HEK293 (cell line): ENCODE data around the gene CACHD1.

ENCODE experiments used
- GLI4 ChIP-seq: fragments of 450-650 bp; formaldehyde crosslinking; IDR thresholded peaks from 2 replicates; pipeline ENCODE4 v1.5.1; 2016; ENCODE audit warnings: missing biosample characterization, missing genetic modification characterization
- HOXC10 ChIP-seq: sonication (generic); formaldehyde crosslinking; IDR thresholded peaks from 2 replicates; pipeline ENCODE4 v1.8.1; 2023; ENCODE audit warnings: mild to moderate bottlenecking, missing genetic modification reagents
- KLF17 ChIP-seq: fragments of 450-650 bp; formaldehyde crosslinking; IDR thresholded peaks from 2 replicates; pipeline ENCODE4 v1.5.1; 2016; ENCODE audit warnings: missing biosample characterization, missing genetic modification characterization
- OVOL3 ChIP-seq: fragments of 450-650 bp; formaldehyde crosslinking; IDR thresholded peaks from 2 replicates; pipeline ENCODE4 v1.5.1; 2016; ENCODE audit warnings: missing biosample characterization, missing genetic modification characterization
- REST ChIP-seq: fragments of 450-650 bp; formaldehyde crosslinking; IDR thresholded peaks from 2 replicates; pipeline ENCODE4 v1.5.1; 2016; ENCODE audit warnings: missing biosample characterization, missing genetic modification characterization
- SCRT2 ChIP-seq: fragments of 450-650 bp; formaldehyde crosslinking; IDR thresholded peaks from 2 replicates; pipeline ENCODE4 v1.5.1; 2016; ENCODE audit warnings: missing biosample characterization, missing genetic modification characterization
- WT1 ChIP-seq: fragments of 450-650 bp; formaldehyde crosslinking; IDR thresholded peaks from 2 replicates; pipeline ENCODE4 v1.5.1; 2016; ENCODE audit warnings: missing biosample characterization, missing genetic modification characterization
- YY1 ChIP-seq: fragments of 450-650 bp; formaldehyde crosslinking; IDR thresholded peaks from 2 replicates; pipeline ENCODE4 v1.5.1; 2018; ENCODE audit warnings: missing biosample characterization, missing genetic modification characterization
- ZBTB17 ChIP-seq: fragments of 450-650 bp; formaldehyde crosslinking; IDR thresholded peaks from 2 replicates; pipeline ENCODE4 v1.5.1; 2016; ENCODE audit warnings: missing biosample characterization, missing genetic modification characterization
- ZBTB6 ChIP-seq: fragments of 450-650 bp; formaldehyde crosslinking; IDR thresholded peaks from 2 replicates; pipeline ENCODE4 v1.5.1; 2017; ENCODE audit warnings: missing biosample characterization, missing genetic modification characterization
- ZBTB8A ChIP-seq: fragments of 450-650 bp; formaldehyde crosslinking; IDR thresholded peaks from 2 replicates; pipeline ENCODE4 v1.5.1; 2016; ENCODE audit warnings: missing biosample characterization, missing genetic modification characterization
- ZFP37 ChIP-seq: fragments of 450-650 bp; formaldehyde crosslinking; IDR thresholded peaks from 2 replicates; pipeline ENCODE4 v1.5.1; 2016; ENCODE audit warnings: missing biosample characterization, missing genetic modification characterization
- ZNF133 ChIP-seq: fragments of 450-650 bp; formaldehyde crosslinking; IDR thresholded peaks from 2 replicates; pipeline ENCODE4 v1.5.1; 2016; ENCODE audit warnings: missing biosample characterization, missing genetic modification characterization
- ZNF311 ChIP-seq: fragments of 450-650 bp; formaldehyde crosslinking; IDR thresholded peaks from 2 replicates; pipeline ENCODE4 v1.5.1; 2017; ENCODE audit warnings: missing biosample characterization, missing genetic modification characterization, borderline replicate concordance
- ZNF423 ChIP-seq: fragments of 450-650 bp; formaldehyde crosslinking; IDR thresholded peaks from 2 replicates; pipeline ENCODE4 v1.5.1; 2016; ENCODE audit warnings: missing biosample characterization, missing genetic modification characterization
- ZNF514 ChIP-seq: fragments of 450-650 bp; formaldehyde crosslinking; IDR thresholded peaks from 2 replicates; pipeline ENCODE4 v1.5.1; 2016; ENCODE audit warnings: missing biosample characterization, missing genetic modification characterization
- ZNF768 ChIP-seq: fragments of 450-650 bp; formaldehyde crosslinking; IDR thresholded peaks from 2 replicates; pipeline ENCODE4 v1.5.1; 2018; ENCODE audit warnings: missing biosample characterization, mild to moderate bottlenecking, missing genetic modification characterization
- ZNF776 ChIP-seq: fragments of 450-650 bp; formaldehyde crosslinking; IDR thresholded peaks from 2 replicates; pipeline ENCODE4 v1.5.0; 2017; ENCODE audit warnings: missing biosample characterization, missing genetic modification characterization, borderline replicate concordance
- ZNF792 ChIP-seq: fragments of 450-650 bp; formaldehyde crosslinking; IDR thresholded peaks from 2 replicates; pipeline ENCODE4 v1.5.1; 2016; ENCODE audit warnings: missing biosample characterization, missing genetic modification characterization
- TF ChIP-seq, protein P1 (sequence below): fragments of 450-650 bp; formaldehyde crosslinking; IDR thresholded peaks from 2 replicates; pipeline ENCODE4 v1.5.1; 2016; ENCODE audit warnings: missing biosample characterization, missing genetic modification characterization
- TF ChIP-seq, protein P2 (sequence below): fragments of 450-650 bp; formaldehyde crosslinking; IDR thresholded peaks from 2 replicates; pipeline ENCODE4; 2016; ENCODE audit warnings: missing biosample characterization, missing genetic modification characterization
- TF ChIP-seq, protein P3 (sequence below): fragments of 450-650 bp; formaldehyde crosslinking; optimal IDR thresholded peaks from 2 replicates; pipeline ENCODE3; 2016; ENCODE audit warnings: missing biosample characterization, mild to moderate bottlenecking, missing genetic modification characterization
- TF ChIP-seq, protein P4 (sequence below): fragments of 450-650 bp; formaldehyde crosslinking; IDR thresholded peaks from 2 replicates; pipeline ENCODE4 v1.5.1; 2016; ENCODE audit warnings: missing biosample characterization, missing genetic modification characterization, borderline replicate concordance

The CACHD1 gene

DNA sequence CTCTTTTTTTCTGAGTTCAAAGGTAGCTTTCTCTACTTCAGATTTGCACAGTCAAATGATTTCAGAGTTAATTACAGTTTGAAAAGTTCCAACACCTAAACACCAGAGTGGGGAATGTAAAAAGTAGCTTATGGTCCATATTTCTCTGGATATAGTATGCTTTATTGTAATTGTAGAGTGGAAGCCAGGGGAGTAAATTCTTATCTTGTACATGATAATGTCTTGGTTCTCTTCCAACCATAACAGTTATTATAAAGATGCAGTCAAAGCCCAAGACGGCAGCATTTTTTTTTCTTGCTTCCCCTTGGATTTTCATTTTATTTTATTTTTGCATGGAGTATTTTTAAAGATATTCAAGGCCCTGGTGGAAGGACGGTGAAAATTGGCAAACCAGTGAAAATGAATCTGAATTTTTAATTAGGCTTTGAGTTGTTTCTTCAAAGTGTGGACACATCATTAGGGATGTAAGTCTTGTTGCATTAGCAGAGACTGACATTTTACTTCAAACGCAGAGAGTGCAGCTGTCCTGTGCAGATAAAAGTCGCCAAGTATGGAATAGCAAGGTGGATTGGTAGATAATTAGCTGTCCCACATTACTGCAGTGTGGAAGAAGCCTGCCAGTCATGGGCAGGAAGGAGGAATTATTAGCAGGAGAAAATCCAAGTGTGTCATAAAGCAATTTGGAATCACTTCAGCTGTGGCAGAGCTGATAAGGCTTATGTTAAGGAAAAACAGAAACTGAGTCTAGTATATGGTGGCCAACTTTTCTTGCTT is 11.3 kb downstream of the CACHD1 start (continued):
- TF ChIP-seq KLF17 (tag by site-specific recombination), result no peak
- TF ChIP-seq ZNF423 (tag by site-specific recombination), result no peak
- no peak for TF ChIP-seq YY1 (tag by site-specific recombination)
- no peak for TF ChIP-seq SCRT2 (tag by site-specific recombination)
- TF ChIP-seq, protein P1, sequence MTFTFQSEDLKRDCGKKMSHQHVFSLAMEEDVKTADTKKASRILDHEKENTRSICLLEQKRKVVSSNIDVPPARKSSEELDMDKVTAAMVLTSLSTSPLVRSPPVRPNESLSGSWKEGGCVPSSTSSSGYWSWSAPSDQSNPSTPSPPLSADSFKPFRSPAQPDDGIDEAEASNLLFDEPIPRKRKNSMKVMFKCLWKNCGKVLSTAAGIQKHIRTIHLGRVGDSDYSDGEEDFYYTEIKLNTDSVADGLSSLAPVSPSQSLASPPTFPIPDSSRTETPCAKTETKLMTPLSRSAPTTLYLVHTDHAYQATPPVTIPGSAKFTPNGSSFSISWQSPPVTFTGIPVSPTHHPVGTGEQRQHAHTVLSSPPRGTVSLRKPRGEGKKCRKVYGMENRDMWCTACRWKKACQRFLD (tag by site-specific recombination), result no peak
- TF ChIP-seq, protein P2, sequence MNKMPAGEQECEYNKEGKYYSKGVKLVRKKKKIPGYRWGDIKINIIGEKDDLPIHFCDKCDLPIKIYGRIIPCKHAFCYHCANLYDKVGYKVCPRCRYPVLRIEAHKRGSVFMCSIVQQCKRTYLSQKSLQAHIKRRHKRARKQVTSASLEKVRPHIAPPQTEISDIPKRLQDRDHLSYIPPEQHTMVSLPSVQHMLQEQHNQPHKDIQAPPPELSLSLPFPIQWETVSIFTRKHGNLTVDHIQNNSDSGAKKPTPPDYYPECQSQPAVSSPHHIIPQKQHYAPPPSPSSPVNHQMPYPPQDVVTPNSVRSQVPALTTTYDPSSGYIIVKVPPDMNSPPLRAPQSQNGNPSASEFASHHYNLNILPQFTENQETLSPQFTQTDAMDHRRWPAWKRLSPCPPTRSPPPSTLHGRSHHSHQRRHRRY (tag by site-specific recombination), result no peak
- peak; percentile 85; the same call in 1 of the 2 replicates for TF ChIP-seq WT1 (tag by site-specific recombination)
- TF ChIP-seq HOXC10 (CRISPR knock-in tag), result no peak
- no peak for TF ChIP-seq REST (tag by site-specific recombination)
- no peak for TF ChIP-seq ZNF514 (tag by site-specific recombination)
- TF ChIP-seq ZNF311 (tag by site-specific recombination), result no peak
- TF ChIP-seq ZNF776, result peak; percentile 39; the same call in 1 of the 2 replicates
- no peak for TF ChIP-seq ZFP37 (tag by site-specific recombination)
- no peak for TF ChIP-seq OVOL3 (tag by site-specific recombination)
- TF ChIP-seq ZNF792, result no peak
- TF ChIP-seq ZBTB6 (tag by site-specific recombination), result no peak
- TF ChIP-seq ZBTB8A (tag by site-specific recombination), result no peak; the same call in 1 of the 2 replicates
- TF ChIP-seq GLI4 (tag by site-specific recombination), result no peak
- TF ChIP-seq ZNF133, result no peak
- no peak for TF ChIP-seq ZNF768 (tag by site-specific recombination)
- TF ChIP-seq, protein P3, sequence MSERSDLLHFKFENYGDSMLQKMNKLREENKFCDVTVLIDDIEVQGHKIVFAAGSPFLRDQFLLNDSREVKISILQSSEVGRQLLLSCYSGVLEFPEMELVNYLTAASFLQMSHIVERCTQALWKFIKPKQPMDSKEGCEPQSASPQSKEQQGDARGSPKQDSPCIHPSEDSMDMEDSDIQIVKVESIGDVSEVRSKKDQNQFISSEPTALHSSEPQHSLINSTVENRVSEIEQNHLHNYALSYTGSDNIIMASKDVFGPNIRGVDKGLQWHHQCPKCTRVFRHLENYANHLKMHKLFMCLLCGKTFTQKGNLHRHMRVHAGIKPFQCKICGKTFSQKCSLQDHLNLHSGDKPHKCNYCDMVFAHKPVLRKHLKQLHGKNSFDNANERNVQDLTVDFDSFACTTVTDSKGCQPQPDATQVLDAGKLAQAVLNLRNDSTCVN (tag by site-specific recombination), result no peak
- TF ChIP-seq ZBTB17 (tag by site-specific recombination), result peak; percentile 80
- TF ChIP-seq, protein P4, sequence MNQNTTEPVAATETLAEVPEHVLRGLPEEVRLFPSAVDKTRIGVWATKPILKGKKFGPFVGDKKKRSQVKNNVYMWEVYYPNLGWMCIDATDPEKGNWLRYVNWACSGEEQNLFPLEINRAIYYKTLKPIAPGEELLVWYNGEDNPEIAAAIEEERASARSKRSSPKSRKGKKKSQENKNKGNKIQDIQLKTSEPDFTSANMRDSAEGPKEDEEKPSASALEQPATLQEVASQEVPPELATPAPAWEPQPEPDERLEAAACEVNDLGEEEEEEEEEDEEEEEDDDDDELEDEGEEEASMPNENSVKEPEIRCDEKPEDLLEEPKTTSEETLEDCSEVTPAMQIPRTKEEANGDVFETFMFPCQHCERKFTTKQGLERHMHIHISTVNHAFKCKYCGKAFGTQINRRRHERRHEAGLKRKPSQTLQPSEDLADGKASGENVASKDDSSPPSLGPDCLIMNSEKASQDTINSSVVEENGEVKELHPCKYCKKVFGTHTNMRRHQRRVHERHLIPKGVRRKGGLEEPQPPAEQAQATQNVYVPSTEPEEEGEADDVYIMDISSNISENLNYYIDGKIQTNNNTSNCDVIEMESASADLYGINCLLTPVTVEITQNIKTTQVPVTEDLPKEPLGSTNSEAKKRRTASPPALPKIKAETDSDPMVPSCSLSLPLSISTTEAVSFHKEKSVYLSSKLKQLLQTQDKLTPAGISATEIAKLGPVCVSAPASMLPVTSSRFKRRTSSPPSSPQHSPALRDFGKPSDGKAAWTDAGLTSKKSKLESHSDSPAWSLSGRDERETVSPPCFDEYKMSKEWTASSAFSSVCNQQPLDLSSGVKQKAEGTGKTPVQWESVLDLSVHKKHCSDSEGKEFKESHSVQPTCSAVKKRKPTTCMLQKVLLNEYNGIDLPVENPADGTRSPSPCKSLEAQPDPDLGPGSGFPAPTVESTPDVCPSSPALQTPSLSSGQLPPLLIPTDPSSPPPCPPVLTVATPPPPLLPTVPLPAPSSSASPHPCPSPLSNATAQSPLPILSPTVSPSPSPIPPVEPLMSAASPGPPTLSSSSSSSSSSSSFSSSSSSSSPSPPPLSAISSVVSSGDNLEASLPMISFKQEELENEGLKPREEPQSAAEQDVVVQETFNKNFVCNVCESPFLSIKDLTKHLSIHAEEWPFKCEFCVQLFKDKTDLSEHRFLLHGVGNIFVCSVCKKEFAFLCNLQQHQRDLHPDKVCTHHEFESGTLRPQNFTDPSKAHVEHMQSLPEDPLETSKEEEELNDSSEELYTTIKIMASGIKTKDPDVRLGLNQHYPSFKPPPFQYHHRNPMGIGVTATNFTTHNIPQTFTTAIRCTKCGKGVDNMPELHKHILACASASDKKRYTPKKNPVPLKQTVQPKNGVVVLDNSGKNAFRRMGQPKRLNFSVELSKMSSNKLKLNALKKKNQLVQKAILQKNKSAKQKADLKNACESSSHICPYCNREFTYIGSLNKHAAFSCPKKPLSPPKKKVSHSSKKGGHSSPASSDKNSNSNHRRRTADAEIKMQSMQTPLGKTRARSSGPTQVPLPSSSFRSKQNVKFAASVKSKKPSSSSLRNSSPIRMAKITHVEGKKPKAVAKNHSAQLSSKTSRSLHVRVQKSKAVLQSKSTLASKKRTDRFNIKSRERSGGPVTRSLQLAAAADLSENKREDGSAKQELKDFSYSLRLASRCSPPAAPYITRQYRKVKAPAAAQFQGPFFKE (tag by site-specific recombination), result no peak
